HFFc6 (cell line): ENCODE results near the gene MRM1. TPM values are rescaled to one million over a fixed set of nuclear protein-coding genes. Genes with fewer than 3 reads are reported as not detected.

ENCODE experiments used
- DNase-seq: peaks from one replicate; pipeline ENCODE4 v3.0.0-alpha.2; 2018
- H3K27ac Mint-ChIP-seq: 2 replicates; pipeline ENCODE4 v1.8.0; 2020; ENCODE audit warnings: mild to moderate bottlenecking, mixed read lengths
- H3K27me3 Mint-ChIP-seq: 2 replicates; pipeline ENCODE4 v1.8.0; 2021; ENCODE audit warnings: mild to moderate bottlenecking, moderate library complexity, mixed read lengths; ENCODE audit not compliant: insufficient read depth
- H3K36me3 Mint-ChIP-seq: 2 replicates; pipeline ENCODE4 v1.8.0; 2021; ENCODE audit warnings: low read depth, mixed read lengths
- H3K4me1 Mint-ChIP-seq: 2 replicates; pipeline ENCODE4 v1.8.0; 2020; ENCODE audit warnings: low read depth, mixed read lengths
- H3K4me3 Mint-ChIP-seq: 2 replicates; pipeline ENCODE4 v1.8.0; 2020; ENCODE audit warnings: mild to moderate bottlenecking, moderate library complexity, mixed read lengths
- H3K9me3 Mint-ChIP-seq: 2 replicates; pipeline ENCODE4 v1.8.0; 2020; ENCODE audit warnings: mild to moderate bottlenecking, mixed read lengths
- CTCF ChIP-seq: fragments of 200-600 bp; sonication (generic); IDR thresholded peaks from 2 replicates; pipeline ENCODE4 v1.5.0; 2021; ENCODE audit warnings: antibody characterized with exemption, mild to moderate bottlenecking
- long read RNA-seq: library from polyadenylated mRNA; unstranded; transcript quantifications from one replicate; pipeline ENCODE4 v2.0.0, GENCODE V29; 2019
- total RNA-seq, 6 experiments: library from RNA; stranded (reverse); fragmentation: NEBNext Ultra II Directional; extraction: Animal tissue kit (Norgen Biotek cat#: 25700); gene quantifications; 2 replicates in 1 of 6; 3 replicates in 5 of 6; pipeline ENCODE4 v1.2.3, GENCODE V29; 2021

The MRM1 gene
- 10 to 100 TPM in 1 of 6 experiments, 1 to 10 TPM in 5; 7.3 to 11.4 (median 7.9) TPM for total RNA-seq
- long read RNA-seq, transcript MRM1-204 (5 exons, 1,857 nt) = major isoform, 6 of 12 reads
- long read RNA-seq, partial matches to known transcripts = 2 of 12 reads
- long read RNA-seq, other reads (novel, unspliced or antisense) = 3 of 12 reads

GRCh38 chr17:36601303-36602029 lies at the start of gene MRM1:
MRM1 (plus strand) TSS chr17:36601583; CDS start chr17:36601811, 228 bp downstream.
- TF ChIP-seq CTCF = no peak; the same call in none of the 2 replicates
- peaks cover 9% of the 10 kb centered on the region; the same call in 1 of the 2 replicates for H3K36me3 Mint-ChIP-seq
- peak within 1 kb of the TSS; percentile 94 for H3K4me3 Mint-ChIP-seq
- peak within 1 kb of the TSS; percentile 92 for H3K27ac Mint-ChIP-seq
- peaks cover 43% of the 10 kb centered on the region for H3K4me1 Mint-ChIP-seq
- DNase-seq = peak; percentile 96
- H3K27me3 Mint-ChIP-seq = peaks cover 3% of the 10 kb centered on the region; the same call in 1 of the 2 replicates
- H3K9me3 Mint-ChIP-seq = no peaks in the 10 kb centered on the region

- Mint-ChIP-seq H3K4me1 (peaks cover 34% of the 10 kb centered on the region), H3K36me3 (peaks cover 34% of the 10 kb centered on the region)
These were observed 47.9 kb upstream of the MRM1 start for GRCh38 chr17:36553459-36553858.

GRCh38 chr17:36566081-36566480 lies 35.3 kb upstream of the MRM1 start:
- H3K27me3 Mint-ChIP-seq = peaks cover 3% of the 10 kb centered on the region; the same call in 1 of the 2 replicates
- TF ChIP-seq CTCF = no peak
- DNase-seq = no peak
- H3K9me3 Mint-ChIP-seq = no peaks in the 10 kb centered on the region
- H3K36me3 Mint-ChIP-seq = peaks cover 38% of the 10 kb centered on the region
- H3K4me1 Mint-ChIP-seq = peaks cover 6% of the 10 kb centered on the region; the same call in 1 of the 2 replicates
- no peak overlapping the region for H3K4me3 Mint-ChIP-seq
- no peak overlapping the region; the same call in 1 of the 2 replicates for H3K27ac Mint-ChIP-seq

More at GRCh38 chr17:36553459-36553858, 47.9 kb upstream of the MRM1 start:
- peak overlapping the region; percentile 68; the same call in 1 of the 2 replicates for H3K27ac Mint-ChIP-seq
- H3K4me3 Mint-ChIP-seq = no peak overlapping the region
- H3K9me3 Mint-ChIP-seq = no peaks in the 10 kb centered on the region
- peaks cover 3% of the 10 kb centered on the region for H3K27me3 Mint-ChIP-seq
- DNase-seq = no peak
- TF ChIP-seq CTCF = no peak

- peaks cover 31% of the 10 kb centered on the region for H3K36me3 Mint-ChIP-seq
- no peak for TF ChIP-seq CTCF
These were observed 26.4 kb upstream of the MRM1 start for GRCh38 chr17:36575028-36575427.

GRCh38 chr17:36576793-36577192 lies 24.6 kb upstream of the MRM1 start:
- peaks cover 36% of the 10 kb centered on the region for H3K36me3 Mint-ChIP-seq

More at GRCh38 chr17:36575028-36575427, 26.4 kb upstream of the MRM1 start:
- Mint-ChIP-seq H3K27me3 (no peaks in the 10 kb centered on the region; the same call in none of the 2 replicates), H3K4me1 (peaks cover 19% of the 10 kb centered on the region), H3K4me3 (no peak overlapping the region), H3K9me3 (no peaks in the 10 kb centered on the region), H3K27ac (no peak overlapping the region)
- no peak for DNase-seq

More at GRCh38 chr17:36576793-36577192, 24.6 kb upstream of the MRM1 start:
- TF ChIP-seq CTCF = no peak
- no peak for DNase-seq
- Mint-ChIP-seq H3K27ac (peak overlapping the region; percentile 38; the same call in 1 of the 2 replicates), H3K27me3 (no peaks in the 10 kb centered on the region; the same call in none of the 2 replicates), H3K9me3 (no peaks in the 10 kb centered on the region), H3K4me3 (no peak overlapping the region), H3K4me1 (peaks cover 19% of the 10 kb centered on the region)
